ENCODE measurements around the gene TAS2R10.

Gene TAS2R10

DNA sequence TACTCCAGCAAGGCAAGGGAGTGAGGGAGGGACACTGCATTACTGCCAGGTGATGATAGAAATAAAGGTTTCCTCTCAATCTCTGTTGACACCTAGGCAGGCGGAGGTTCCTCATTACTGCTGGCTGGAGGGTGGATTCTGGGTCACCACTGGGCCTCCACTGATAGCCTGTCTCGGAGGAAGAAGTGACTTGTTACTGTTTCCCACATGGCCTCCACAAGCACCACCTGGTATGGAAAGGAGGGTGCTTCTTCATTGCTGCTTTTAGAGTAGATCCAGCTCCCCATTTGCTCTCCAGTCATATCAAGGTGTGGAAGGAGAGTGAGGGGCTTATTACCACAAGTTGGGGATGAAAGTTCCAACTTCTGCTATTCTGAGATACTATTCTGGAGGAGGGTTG lies 16.7 kb upstream of the TAS2R10 start:
- TF ChIP-seq CREB1 (IDR thresholded peaks at IDR 0.05; ENCODE audit: low read depth) (no peak), FOXM1 (IDR thresholded peaks at IDR 0.05; ENCODE audit: borderline replicate concordance, low read depth) (no peak), EP300 (IDR thresholded peaks at IDR 0.05; ENCODE audit: borderline replicate concordance) (no peak), TCF12 (IDR thresholded peaks at IDR 0.05; ENCODE audit: low read depth) (no peak), TEAD4 (IDR thresholded peaks at IDR 0.05) (no peak), CEBPB (IDR thresholded peaks at IDR 0.05) (no peak), TAF1 (IDR thresholded peaks at IDR 0.05; ENCODE audit: low read depth) (no peak), RAD21 (IDR thresholded peaks at IDR 0.05; ENCODE audit: low read depth) (no peak), EGR1 (IDR thresholded peaks at IDR 0.05) (no peak), NFIC (IDR thresholded peaks at IDR 0.05) (no peak), YY1 (IDR thresholded peaks at IDR 0.05; ENCODE audit: low read depth) (no peak), ZBTB7A (IDR thresholded peaks at IDR 0.05; ENCODE audit: low read depth) (no peak)
- TF ChIP-seq, protein P1, sequence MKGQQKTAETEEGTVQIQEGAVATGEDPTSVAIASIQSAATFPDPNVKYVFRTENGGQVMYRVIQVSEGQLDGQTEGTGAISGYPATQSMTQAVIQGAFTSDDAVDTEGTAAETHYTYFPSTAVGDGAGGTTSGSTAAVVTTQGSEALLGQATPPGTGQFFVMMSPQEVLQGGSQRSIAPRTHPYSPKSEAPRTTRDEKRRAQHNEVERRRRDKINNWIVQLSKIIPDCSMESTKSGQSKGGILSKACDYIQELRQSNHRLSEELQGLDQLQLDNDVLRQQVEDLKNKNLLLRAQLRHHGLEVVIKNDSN (IDR thresholded peaks at IDR 0.05): no peak
- TF ChIP-seq, protein P2, sequence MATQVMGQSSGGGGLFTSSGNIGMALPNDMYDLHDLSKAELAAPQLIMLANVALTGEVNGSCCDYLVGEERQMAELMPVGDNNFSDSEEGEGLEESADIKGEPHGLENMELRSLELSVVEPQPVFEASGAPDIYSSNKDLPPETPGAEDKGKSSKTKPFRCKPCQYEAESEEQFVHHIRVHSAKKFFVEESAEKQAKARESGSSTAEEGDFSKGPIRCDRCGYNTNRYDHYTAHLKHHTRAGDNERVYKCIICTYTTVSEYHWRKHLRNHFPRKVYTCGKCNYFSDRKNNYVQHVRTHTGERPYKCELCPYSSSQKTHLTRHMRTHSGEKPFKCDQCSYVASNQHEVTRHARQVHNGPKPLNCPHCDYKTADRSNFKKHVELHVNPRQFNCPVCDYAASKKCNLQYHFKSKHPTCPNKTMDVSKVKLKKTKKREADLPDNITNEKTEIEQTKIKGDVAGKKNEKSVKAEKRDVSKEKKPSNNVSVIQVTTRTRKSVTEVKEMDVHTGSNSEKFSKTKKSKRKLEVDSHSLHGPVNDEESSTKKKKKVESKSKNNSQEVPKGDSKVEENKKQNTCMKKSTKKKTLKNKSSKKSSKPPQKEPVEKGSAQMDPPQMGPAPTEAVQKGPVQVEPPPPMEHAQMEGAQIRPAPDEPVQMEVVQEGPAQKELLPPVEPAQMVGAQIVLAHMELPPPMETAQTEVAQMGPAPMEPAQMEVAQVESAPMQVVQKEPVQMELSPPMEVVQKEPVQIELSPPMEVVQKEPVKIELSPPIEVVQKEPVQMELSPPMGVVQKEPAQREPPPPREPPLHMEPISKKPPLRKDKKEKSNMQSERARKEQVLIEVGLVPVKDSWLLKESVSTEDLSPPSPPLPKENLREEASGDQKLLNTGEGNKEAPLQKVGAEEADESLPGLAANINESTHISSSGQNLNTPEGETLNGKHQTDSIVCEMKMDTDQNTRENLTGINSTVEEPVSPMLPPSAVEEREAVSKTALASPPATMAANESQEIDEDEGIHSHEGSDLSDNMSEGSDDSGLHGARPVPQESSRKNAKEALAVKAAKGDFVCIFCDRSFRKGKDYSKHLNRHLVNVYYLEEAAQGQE (IDR thresholded peaks at IDR 0.05; ENCODE audit: low read depth): no peak
- TF ChIP-seq, protein P3, sequence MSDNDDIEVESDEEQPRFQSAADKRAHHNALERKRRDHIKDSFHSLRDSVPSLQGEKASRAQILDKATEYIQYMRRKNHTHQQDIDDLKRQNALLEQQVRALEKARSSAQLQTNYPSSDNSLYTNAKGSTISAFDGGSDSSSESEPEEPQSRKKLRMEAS (IDR thresholded peaks at IDR 0.05): no peak

DNA sequence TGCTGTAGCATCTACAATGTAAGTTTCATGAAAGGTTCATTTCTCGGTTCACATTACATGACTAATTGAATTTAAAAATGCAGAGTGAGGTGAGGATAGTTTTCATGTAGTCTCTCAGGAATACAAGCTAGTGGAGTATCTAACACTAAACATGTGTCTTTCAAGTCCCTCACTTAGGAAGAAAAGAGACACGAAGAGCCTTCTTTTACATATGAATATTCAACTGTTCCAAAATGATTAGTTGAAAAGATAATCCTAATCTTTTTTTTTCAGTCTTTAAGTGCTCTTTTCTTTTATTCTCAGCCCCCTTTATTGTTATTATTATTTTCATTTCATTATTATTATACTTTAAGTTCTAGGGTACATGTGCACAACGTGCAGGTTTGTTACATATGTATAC lies 12.3 kb upstream of the TAS2R10 start:
- TF ChIP-seq FOXM1 (IDR thresholded peaks at IDR 0.05; ENCODE audit: borderline replicate concordance, low read depth): no peak
- TF ChIP-seq, protein P3 (IDR thresholded peaks at IDR 0.05): no peak
- TF ChIP-seq, protein P2 (IDR thresholded peaks at IDR 0.05; ENCODE audit: low read depth): no peak
- TF ChIP-seq, protein P1 (IDR thresholded peaks at IDR 0.05): no peak
- TF ChIP-seq NFIC (IDR thresholded peaks at IDR 0.05): no peak
- no peak for TF ChIP-seq CREB1 (IDR thresholded peaks at IDR 0.05; ENCODE audit: low read depth)
- TF ChIP-seq TEAD4 (IDR thresholded peaks at IDR 0.05): no peak
- no peak for TF ChIP-seq RAD21 (IDR thresholded peaks at IDR 0.05; ENCODE audit: low read depth)
- TF ChIP-seq TCF12 (IDR thresholded peaks at IDR 0.05; ENCODE audit: low read depth): no peak

DNA sequence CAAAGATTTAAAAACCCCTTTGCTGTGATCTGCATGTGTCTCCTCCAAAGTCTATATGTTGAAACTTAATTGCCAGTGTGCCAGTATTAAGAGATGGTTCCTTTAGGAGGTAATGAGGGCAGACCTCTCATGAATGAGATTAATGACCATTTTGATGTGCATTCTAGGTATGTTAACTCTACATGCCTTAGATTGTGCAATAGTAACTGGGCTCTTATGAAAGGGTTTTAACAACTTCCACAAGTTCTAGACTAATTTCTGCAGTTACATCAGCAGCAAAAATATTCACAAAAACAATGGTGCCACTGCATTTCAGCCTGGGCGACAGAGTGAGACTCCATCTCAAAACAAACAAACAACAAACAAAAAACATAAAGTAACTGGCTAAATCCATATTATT lies 3.8 kb upstream of the TAS2R10 start:
- TF ChIP-seq, protein P2 (IDR thresholded peaks at IDR 0.05; ENCODE audit: low read depth): no peak
- TF ChIP-seq CEBPB (IDR thresholded peaks at IDR 0.05): peak; percentile 91

DNA sequence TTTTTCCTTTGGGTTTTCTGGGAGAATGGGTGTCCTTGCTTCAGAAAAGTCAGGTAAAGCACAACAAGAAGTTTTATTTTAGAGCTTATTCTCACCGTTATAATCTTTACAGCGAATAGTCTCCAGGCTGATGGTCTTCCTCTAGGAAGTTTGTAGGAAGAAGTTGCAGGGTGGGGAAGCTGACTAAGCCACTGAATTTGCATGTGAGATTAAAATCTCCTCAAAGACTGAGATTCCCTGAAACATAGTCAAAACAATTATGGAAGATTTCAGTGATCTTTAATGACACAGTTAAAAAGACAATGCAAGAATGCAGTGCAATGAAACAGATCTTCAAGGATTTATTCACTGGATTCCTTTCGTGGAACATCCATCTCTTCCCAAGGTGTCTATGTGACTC lies 1.2 kb downstream of the TAS2R10 start:
- TF ChIP-seq TEAD4 (IDR thresholded peaks at IDR 0.05): no peak

DNA sequence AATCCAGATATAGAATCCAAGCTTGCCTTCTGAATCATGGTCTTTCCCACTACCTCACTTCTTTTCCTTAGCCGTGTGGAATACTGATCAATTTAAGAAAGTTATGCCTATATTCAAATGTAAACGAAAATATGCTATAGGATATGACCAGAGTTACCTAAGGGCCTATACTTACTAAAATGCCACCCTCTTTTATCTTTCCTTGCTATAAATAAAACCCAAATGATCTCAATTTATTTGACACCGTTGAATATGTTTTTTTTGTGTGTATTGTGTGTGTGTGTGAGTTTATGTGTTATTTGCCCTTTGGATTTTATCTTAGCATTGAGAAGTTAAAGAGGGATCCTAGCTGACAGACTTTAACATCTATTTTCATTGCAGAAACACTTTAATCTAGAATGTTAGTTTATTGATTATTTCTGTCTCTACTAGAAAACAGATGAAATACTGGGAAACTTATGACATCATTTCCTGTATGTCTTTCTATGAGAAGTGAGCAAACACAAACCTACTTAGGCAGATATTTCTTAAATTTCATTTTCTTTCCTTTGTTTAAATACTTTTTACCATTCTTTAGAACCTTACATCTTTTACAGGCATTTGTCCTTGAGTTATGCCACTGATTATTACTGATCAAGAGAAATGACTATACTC lies 14.1 kb downstream of the TAS2R10 start:
- TF ChIP-seq NFIC (IDR thresholded peaks at IDR 0.05): no peak
- TF ChIP-seq TCF12 (IDR thresholded peaks at IDR 0.05; ENCODE audit: low read depth): no peak
- TF ChIP-seq ZBTB7A (IDR thresholded peaks at IDR 0.05; ENCODE audit: low read depth): no peak
- TF ChIP-seq, protein P3 (IDR thresholded peaks at IDR 0.05): no peak
- TF ChIP-seq EP300 (IDR thresholded peaks at IDR 0.05; ENCODE audit: borderline replicate concordance): no peak
- no peak for TF ChIP-seq RAD21 (IDR thresholded peaks at IDR 0.05; ENCODE audit: low read depth)
- no peak for TF ChIP-seq EGR1 (IDR thresholded peaks at IDR 0.05)
- TF ChIP-seq, protein P2 (IDR thresholded peaks at IDR 0.05; ENCODE audit: low read depth): no peak
- no peak for TF ChIP-seq CREB1 (IDR thresholded peaks at IDR 0.05; ENCODE audit: low read depth)
- TF ChIP-seq YY1 (IDR thresholded peaks at IDR 0.05; ENCODE audit: low read depth): no peak
- no peak for TF ChIP-seq CEBPB (IDR thresholded peaks at IDR 0.05)
- TF ChIP-seq, protein P1 (IDR thresholded peaks at IDR 0.05): no peak
- no peak for TF ChIP-seq TEAD4 (IDR thresholded peaks at IDR 0.05)
- TF ChIP-seq FOXM1 (IDR thresholded peaks at IDR 0.05; ENCODE audit: borderline replicate concordance, low read depth): no peak
- TF ChIP-seq TAF1 (IDR thresholded peaks at IDR 0.05; ENCODE audit: low read depth): no peak

Measured in Ishikawa (cell line).